OCI-LY7 (cell line): ENCODE results near the gene KIF27.
"Not testable (repeated sequence)": the region's sequence is repeated elsewhere in the genome, so short reads cannot be mapped to it uniquely, and the experiment has no call there.

Experiments used
- CTCF ChIP-seq: fragments of 200-600 bp; sonication (generic); conservative IDR thresholded peaks from 2 replicates; pipeline ENCODE4 v1.5.1; 2014; ENCODE audit warnings: mild to moderate bottlenecking, antibody characterized with exemption, low read length, moderate library complexity, mixed read lengths
- EZH2phosphoT487 ChIP-seq: fragments of 200-600 bp; sonication (generic); IDR thresholded peaks from 2 replicates; pipeline ENCODE4 v1.6.1; 2018; ENCODE audit warnings: low read depth, borderline replicate concordance, mild to moderate bottlenecking, mixed run types, antibody characterized with exemption, low read length, moderate library complexity, mixed read lengths

GRCh38 chr9:83817356-83818278 is 103.6 kb downstream of the KIF27 start, which contains the start of gene GKAP1:
- not testable (repeated sequence) for TF ChIP-seq CTCF, EZH2phosphoT487
